MCF 10A (cell line): ENCODE measurements around the gene TRMT61A. TPM values are rescaled to one million over a fixed set of nuclear protein-coding genes. Genes with fewer than 3 reads are reported as not detected.

Experiments
- BruUV-seq: library from RNA; stranded (reverse); fragments of 400-500 nt; replicated peaks from 2 replicates; lab custom pipeline; 2021; lab: Mats Ljungman, UMichigan
- CTCF ChIA-PET: fragments of 300-600 bp; sonication (Branson Sonifier 250); formaldehyde crosslinking; extraction: SDS; loops from one replicate; lab custom pipeline; 2021; ENCODE audit warnings: antibody characterized with exemption, inconsistent platforms; lab: Yijun Ruan, JAX
- POLR2A ChIA-PET: fragments of 300-600, 350-650 bp; sonication (Branson Sonifier 250); formaldehyde crosslinking; extraction: SDS; loops from one replicate; lab custom pipeline; 2020; ENCODE audit warnings: antibody characterized with exemption, inconsistent platforms; lab: Yijun Ruan, JAX
- DNase-seq: peaks from one replicate; pipeline ENCODE4 v3.0.0-alpha.2; 2018; ENCODE audit not compliant: unreplicated experiment
- H3K27ac Mint-ChIP-seq: one replicate; pipeline ENCODE4 v1.8.0; 2022; ENCODE audit warnings: mild to moderate bottlenecking, low read depth, mixed read lengths; ENCODE audit not compliant: unreplicated experiment
- H3K27me3 Mint-ChIP-seq: one replicate; pipeline ENCODE4 v1.8.0; 2022; ENCODE audit warnings: mixed read lengths; ENCODE audit not compliant: insufficient read depth, unreplicated experiment
- H3K36me3 Mint-ChIP-seq: one replicate; pipeline ENCODE4 v1.8.0; 2022; ENCODE audit warnings: mild to moderate bottlenecking, moderate library complexity, mixed read lengths; ENCODE audit not compliant: insufficient read depth, unreplicated experiment
- H3K4me1 Mint-ChIP-seq: one replicate; pipeline ENCODE4 v1.8.0; 2022; ENCODE audit warnings: mixed read lengths; ENCODE audit not compliant: insufficient read depth, unreplicated experiment
- H3K4me3 Mint-ChIP-seq: one replicate; pipeline ENCODE4 v1.8.0; 2022; ENCODE audit warnings: mild to moderate bottlenecking, moderate library complexity, mixed read lengths; ENCODE audit not compliant: unreplicated experiment
- H3K9me3 Mint-ChIP-seq: one replicate; pipeline ENCODE4 v1.8.0; 2022; ENCODE audit warnings: mixed read lengths; ENCODE audit not compliant: unreplicated experiment
- CTCF ChIP-seq: fragments of 200-600 bp; IDR thresholded peaks from one replicate; pipeline ENCODE4 v1.8.0; 2022; ENCODE audit warnings: antibody characterized with exemption, mild to moderate bottlenecking; ENCODE audit not compliant: unreplicated experiment
- intact Hi-C: fragments of 100-400 bp; cut with micrococcal nuclease; formaldehyde crosslinking; loops from 2 replicates; pipeline ENCODE4 v1.14.1; 2022
- total RNA-seq: library from RNA; stranded (reverse); gene quantifications from 2 replicates; pipeline ENCODE4 v1.2.3, GENCODE V29; 2022

The TRMT61A gene
- total RNA-seq, 1 experiment from 2014 or later, result 15.8 TPM

DNA sequence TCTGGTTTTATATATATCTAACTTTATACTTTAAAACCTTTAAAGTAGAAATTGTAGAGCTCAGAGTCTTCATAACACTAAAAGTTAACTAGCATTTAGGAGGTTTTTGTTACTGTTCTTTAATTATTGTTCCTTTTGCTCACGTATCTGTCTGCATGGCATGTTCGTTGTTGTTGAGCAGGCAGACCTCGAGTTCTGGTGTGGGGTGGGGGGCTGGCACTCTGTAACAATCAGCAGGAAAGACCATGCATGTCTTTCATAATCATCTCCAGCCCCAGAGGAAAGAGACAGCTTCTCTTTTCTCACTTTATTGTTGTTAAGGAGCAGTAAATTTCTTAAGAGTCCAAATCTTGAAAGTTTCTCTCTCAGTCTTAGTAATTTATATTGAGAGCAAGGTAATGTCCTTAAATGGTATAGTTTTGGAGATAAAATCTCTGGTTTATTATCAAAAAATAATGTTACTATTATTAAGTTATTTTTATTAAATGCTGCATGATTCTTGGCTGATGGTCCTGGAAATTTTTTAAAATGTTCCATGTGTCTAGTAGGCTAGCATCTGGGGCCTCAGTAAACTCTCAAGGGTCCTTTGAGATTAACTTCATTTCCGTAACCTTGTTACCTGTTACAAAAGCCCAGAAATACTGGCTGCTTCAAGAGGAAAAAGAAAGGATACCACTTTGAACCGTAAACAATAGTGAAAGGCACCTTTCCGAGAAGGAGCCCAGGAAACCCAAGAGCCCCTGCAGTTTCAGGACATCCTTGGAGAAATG is 36.7 kb upstream of the TRMT61A start:
- Mint-ChIP-seq H3K27ac (no peak overlapping the region), H3K4me1 (no peaks in the 10 kb centered on the region), H3K9me3 (no peaks in the 10 kb centered on the region), H3K4me3 (no peak overlapping the region), H3K27me3 (no peaks in the 10 kb centered on the region), H3K36me3 (peaks cover 88% of the 10 kb centered on the region)
- ChIA-PET CTCF (no interaction called here), POLR2A (interaction anchor here (0.9 to 2.6 kb wide), 2 partner anchors 9 to 26 kb away, joined by 3 to 7 read pairs; no protein-coding TSS in a partner anchor)
- intact Hi-C loops, result no loop called here
- no peak for TF ChIP-seq CTCF
- no TSS peak for BruUV-seq
- DNase-seq, result no peak

DNA sequence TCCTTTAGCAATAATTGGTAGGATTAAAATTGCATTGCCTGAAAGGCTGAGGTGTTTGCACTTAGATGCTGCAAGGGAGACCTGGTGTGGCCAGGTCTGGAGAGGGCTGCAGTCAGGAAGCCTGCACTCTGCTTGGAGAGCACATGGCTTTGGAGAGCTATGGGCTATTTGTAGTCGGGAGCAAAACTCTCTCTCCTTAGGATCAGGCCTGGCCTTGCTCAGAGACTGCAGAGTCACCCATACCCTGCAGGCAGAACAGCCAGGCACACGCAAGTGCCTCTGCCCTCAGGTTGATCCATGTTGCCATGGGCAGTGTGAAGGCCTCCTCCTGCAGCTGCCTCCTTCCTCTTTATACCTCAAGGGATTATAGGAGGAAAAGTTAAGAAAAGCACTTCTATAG is 33.1 kb upstream of the TRMT61A start:
- CTCF ChIA-PET, result interaction anchor here (1.0 kb wide), 1 partner anchor 13 kb away, joined by 3 read pairs; no protein-coding TSS in a partner anchor
- POLR2A ChIA-PET, result no interaction called here
- TF ChIP-seq CTCF, result no peak
- intact Hi-C loops, result no loop called here
- BruUV-seq, result no TSS peak
- H3K4me3 Mint-ChIP-seq, result no peak overlapping the region
- H3K36me3 Mint-ChIP-seq, result peaks cover 84% of the 10 kb centered on the region
- H3K4me1 Mint-ChIP-seq, result peaks cover 8% of the 10 kb centered on the region
- no peaks in the 10 kb centered on the region for H3K27me3 Mint-ChIP-seq
- H3K9me3 Mint-ChIP-seq, result no peaks in the 10 kb centered on the region
- no peak overlapping the region for H3K27ac Mint-ChIP-seq
- DNase-seq, result no peak

- POLR2A ChIA-PET, result interaction anchor here (0.9 to 1.1 kb wide), 3 partner anchors 13 to 32 kb away, joined by 3 read pairs; partner anchors contain the start of gene TRMT61A
- no TSS peak for BruUV-seq
- H3K4me3 Mint-ChIP-seq, result no peak overlapping the region
Observed at GRCh38 chr14:103496776-103497175, 32.2 kb upstream of the TRMT61A start.

More at GRCh38 chr14:103496776-103497175, 32.2 kb upstream of the TRMT61A start:
- no peak for DNase-seq
- Mint-ChIP-seq H3K36me3 (peaks cover 77% of the 10 kb centered on the region), H3K4me1 (peaks cover 8% of the 10 kb centered on the region), H3K27me3 (no peaks in the 10 kb centered on the region), H3K9me3 (no peaks in the 10 kb centered on the region), H3K27ac (no peak overlapping the region)
- CTCF ChIA-PET, result interaction anchor here (0.7 kb wide), 1 partner anchor 141 kb away, joined by 4 read pairs; no protein-coding TSS in a partner anchor
- TF ChIP-seq CTCF, result no peak
- intact Hi-C loops, result no loop called here
